Neutrophil (primary cell): ENCODE data around the gene SMS.
A peak's percentile ranks its signal among the peaks of the same experiment; 100 is the strongest.

Source experiments
- H3K27ac ChIP-seq: fragments of 200-600 bp; sonication (generic); 2 replicates; pipeline ENCODE4 v1.5.1; 2016; ENCODE audit warnings: mild to moderate bottlenecking, moderate library complexity
- H3K27me3 ChIP-seq: fragments of 200-600 bp; sonication (generic); 2 replicates; pipeline ENCODE4 v1.6.0; 2016; ENCODE audit warnings: mild to moderate bottlenecking
- H3K36me3 ChIP-seq: fragments of 200-600 bp; sonication (generic); 2 replicates; pipeline ENCODE4 v1.5.1; 2017
- H3K4me1 ChIP-seq, 2 experiments: fragments of 200-600 bp in 1 of 2; sonication (generic) in 1 of 2; 1 replicate in 1 of 2; 2 replicates in 1 of 2; pipeline versions ENCODE4 v1.5.1 to v1.6.1; 2013 to 2016; ENCODE audit warnings: low read depth in 1 of 2, low read length in 1 of 2, mild to moderate bottlenecking in 1 of 2, moderate library complexity in 1 of 2; ENCODE audit not compliant: control insufficient read depth in 1 of 2, insufficient read depth in 1 of 2
- H3K4me3 ChIP-seq, 2 experiments: fragments of 200-600 bp in 1 of 2; sonication (generic) in 1 of 2; 1 replicate in 1 of 2; 2 replicates in 1 of 2; pipeline ENCODE4 v1.5.1; 2013 to 2016; ENCODE audit warnings: low read depth in 1 of 2, low read length in 1 of 2, mild to moderate bottlenecking in 1 of 2, moderate library complexity in 1 of 2
- H3K9me3 ChIP-seq: fragments of 200-600 bp; sonication (generic); 2 replicates; pipeline ENCODE4 v1.5.1; 2016
- TF ChIP-seq, protein P1 (sequence below): fragments of 200-600 bp; sonication (generic); IDR thresholded peaks from 2 replicates; pipeline ENCODE4 v1.5.1; 2016; ENCODE audit warnings: antibody characterized with exemption

SMS gene

DNA sequence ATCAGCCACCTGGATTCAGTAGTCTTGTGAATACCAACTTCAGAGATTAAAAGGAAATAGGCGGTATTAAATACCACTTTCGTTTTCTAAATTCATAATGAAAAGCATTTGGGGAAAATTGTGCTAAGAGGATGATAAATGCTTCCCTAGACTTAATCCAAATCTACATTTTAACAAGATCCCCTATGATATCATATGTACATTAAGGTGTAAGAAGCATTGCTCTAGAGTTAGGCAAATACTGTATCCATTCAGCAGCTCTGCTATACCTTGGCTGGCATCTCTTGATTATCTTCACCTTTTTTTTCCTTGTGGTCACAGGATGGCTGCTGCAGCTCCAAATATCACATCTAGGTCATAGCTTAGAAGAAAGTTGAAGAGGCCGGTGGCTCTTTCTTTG is 51.0 kb downstream of the SMS start:
- H3K9me3 ChIP-seq: no peaks in the 10 kb centered on the region
- peak overlapping the region; percentile 98 for H3K27ac ChIP-seq
- TF ChIP-seq, protein P1, sequence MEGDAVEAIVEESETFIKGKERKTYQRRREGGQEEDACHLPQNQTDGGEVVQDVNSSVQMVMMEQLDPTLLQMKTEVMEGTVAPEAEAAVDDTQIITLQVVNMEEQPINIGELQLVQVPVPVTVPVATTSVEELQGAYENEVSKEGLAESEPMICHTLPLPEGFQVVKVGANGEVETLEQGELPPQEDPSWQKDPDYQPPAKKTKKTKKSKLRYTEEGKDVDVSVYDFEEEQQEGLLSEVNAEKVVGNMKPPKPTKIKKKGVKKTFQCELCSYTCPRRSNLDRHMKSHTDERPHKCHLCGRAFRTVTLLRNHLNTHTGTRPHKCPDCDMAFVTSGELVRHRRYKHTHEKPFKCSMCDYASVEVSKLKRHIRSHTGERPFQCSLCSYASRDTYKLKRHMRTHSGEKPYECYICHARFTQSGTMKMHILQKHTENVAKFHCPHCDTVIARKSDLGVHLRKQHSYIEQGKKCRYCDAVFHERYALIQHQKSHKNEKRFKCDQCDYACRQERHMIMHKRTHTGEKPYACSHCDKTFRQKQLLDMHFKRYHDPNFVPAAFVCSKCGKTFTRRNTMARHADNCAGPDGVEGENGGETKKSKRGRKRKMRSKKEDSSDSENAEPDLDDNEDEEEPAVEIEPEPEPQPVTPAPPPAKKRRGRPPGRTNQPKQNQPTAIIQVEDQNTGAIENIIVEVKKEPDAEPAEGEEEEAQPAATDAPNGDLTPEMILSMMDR: no peak
- no peaks in the 10 kb centered on the region for H3K36me3 ChIP-seq
- no peaks in the 10 kb centered on the region for H3K27me3 ChIP-seq
- H3K4me3 ChIP-seq: no peak overlapping the region
- H3K4me1 ChIP-seq: peaks cover 75 to 83% of the 10 kb centered on the region in 2 experiments

DNA sequence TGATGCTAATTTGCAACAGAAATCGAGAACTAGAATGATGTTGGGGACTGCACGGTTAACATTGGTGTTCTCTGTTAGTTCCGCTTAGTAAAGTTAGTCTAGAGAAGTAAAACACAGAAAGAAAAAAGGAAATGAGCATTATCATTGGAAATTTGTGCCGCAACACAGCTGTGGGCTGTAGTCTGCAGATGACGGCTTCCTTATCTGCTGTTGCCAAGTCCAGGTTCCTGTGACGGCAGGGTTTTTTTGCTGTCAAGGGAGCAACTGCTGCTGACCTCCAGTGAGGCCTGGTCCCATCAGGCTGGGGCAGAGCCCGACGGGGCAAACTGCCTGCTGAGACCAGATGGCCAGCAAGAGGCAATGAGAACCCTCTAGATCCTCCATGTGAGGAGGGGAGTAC is 52.8 kb downstream of the SMS start:
- Histone ChIP-seq H3K4me3 (peak overlapping the region; percentile 12 to 18), H3K36me3 (no peaks in the 10 kb centered on the region), H3K27ac (peak overlapping the region; percentile 98), H3K9me3 (no peaks in the 10 kb centered on the region), H3K4me1 (peaks cover 91 to 97% of the 10 kb centered on the region in 2 experiments), H3K27me3 (no peaks in the 10 kb centered on the region)
- TF ChIP-seq, protein P1: no peak

DNA sequence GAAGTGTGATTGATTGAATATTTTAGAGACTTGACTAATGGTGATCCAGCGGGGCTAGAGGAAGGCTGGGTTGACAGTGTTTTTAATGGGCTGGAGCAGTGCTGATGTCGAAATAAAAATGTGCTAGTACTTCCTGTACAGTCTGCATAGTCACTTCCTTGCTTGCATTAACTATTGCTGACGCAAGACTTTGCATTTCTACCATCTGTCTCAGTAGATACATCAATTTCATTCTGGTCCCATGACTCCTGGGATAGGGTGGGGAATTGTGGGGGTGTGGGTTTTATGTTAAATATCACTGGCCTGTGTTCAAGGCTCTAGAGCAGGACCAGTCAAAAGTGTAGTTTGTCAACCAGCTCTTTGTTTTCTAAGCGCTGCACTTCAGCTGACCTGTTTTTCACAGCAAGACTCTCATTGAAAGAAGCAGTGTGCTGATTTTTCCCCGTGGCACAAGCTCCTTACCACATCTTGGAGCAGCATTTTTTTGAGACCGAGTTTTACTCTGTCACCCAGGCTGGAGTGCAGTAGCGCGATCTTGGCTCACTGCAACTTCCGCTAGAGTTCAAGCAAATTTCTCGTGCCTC is 56.5 kb downstream of the SMS start:
- Histone ChIP-seq H3K27me3 (no peaks in the 10 kb centered on the region), H3K4me3 (no peak overlapping the region), H3K4me1 (peaks cover 63 to 70% of the 10 kb centered on the region in 2 experiments), H3K9me3 (no peaks in the 10 kb centered on the region), H3K36me3 (no peaks in the 10 kb centered on the region), H3K27ac (peak overlapping the region; percentile 95)
- TF ChIP-seq, protein P1: no peak

DNA sequence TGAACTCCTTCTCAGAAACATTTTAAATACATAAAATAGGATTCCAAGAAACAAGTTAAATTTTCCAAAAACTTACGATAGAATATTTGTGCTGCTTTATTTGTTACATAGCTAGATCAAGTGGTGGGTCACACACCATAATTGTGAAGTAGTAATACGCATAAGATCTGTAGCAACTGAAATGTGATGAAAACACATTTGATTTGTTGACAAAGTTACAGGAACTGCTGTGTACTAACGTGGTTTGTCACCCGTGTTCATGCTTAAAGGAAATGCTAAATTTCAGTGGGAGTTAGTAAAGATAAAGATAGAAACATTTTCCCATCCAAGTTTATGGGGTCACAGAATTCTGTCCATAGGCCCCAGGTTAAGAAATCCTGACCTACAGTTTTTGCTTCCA is 57.5 kb downstream of the SMS start:
- Histone ChIP-seq H3K4me3 (no peak overlapping the region), H3K27me3 (no peaks in the 10 kb centered on the region), H3K27ac (peak overlapping the region; percentile 95), H3K9me3 (no peaks in the 10 kb centered on the region), H3K36me3 (no peaks in the 10 kb centered on the region), H3K4me1 (peaks cover 52 to 59% of the 10 kb centered on the region in 2 experiments)
- TF ChIP-seq, protein P1: no peak

DNA sequence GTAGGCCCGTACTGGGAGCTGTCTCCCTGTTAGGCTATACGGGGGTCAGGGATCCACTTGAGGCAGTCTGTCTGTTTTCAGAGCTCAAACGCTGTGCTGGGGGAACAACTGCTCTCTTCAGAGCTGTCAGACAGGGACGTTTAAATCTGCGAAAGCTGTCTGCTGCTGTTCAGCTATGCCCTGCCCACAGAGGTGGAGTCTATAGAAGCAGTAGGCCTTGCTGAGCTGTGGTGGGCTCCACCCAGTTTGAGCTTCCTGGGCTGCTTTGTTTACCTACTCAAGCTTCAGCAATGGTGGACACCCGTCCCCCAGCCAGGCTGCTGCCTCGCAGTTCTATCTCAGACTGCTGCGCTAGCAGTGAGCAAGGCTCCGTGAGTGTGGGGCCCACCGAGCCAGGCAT is 64.4 kb downstream of the SMS start:
- Histone ChIP-seq H3K27ac (no peak overlapping the region), H3K27me3 (no peaks in the 10 kb centered on the region), H3K9me3 (no peaks in the 10 kb centered on the region), H3K36me3 (no peaks in the 10 kb centered on the region), H3K4me3 (no peak overlapping the region), H3K4me1 (no peaks in the 10 kb centered on the region)
- TF ChIP-seq, protein P1: no peak
